ENCODE data around the gene SPINK8. TPM values are rescaled to one million over a fixed set of nuclear protein-coding genes. Genes with fewer than 3 reads are reported as not detected.
"Not testable (repeated sequence)": the region's sequence is repeated elsewhere in the genome, so short reads cannot be mapped to it uniquely, and the experiment has no call there.

The SPINK8 gene
- total RNA-seq, 6 experiments from 2014 or later = not detected

GRCh38 chr3:48334605-48335004 is 1.1 kb upstream of the SPINK8 start:
- no peaks in the 10 kb centered on the region for H3K36me3 ChIP-seq
- no peak overlapping the region for H3K27ac ChIP-seq
- intact Hi-C loops (cut with DNase I) = no loop called here
- H3K4me1 ChIP-seq = no peaks in the 10 kb centered on the region
- H3K9me3 ChIP-seq = no peaks in the 10 kb centered on the region
- 58% methylated on average over 3 of the region's 3 CpGs for WGBS (ENCODE audit: insufficient coverage, low coverage, low lambda C conversion rate, missing lambda C conversion rate)
- TF ChIP-seq CTCF (IDR thresholded peaks at IDR 0.05) (no peak), POLR2A (IDR thresholded peaks at IDR 0.05) (no peak)
- ATAC-seq (no peak), DNase-seq (no peak)
- H3K27me3 ChIP-seq = no peaks in the 10 kb centered on the region
- H3K4me3 ChIP-seq = no peak overlapping the region

- DNase-seq; H3K9me3 ChIP-seq; H3K4me1 ChIP-seq; H3K27me3 ChIP-seq; ATAC-seq; H3K27ac ChIP-seq; H3K4me3 ChIP-seq; intact Hi-C loops (cut with DNase I); H3K36me3 ChIP-seq: not testable (repeated sequence)
- 74% methylated on average over 7 of the region's 10 CpGs for WGBS (ENCODE audit: insufficient coverage, low coverage, low lambda C conversion rate, missing lambda C conversion rate)
Measured at GRCh38 chr3:48331706-48332435, 1.6 kb downstream of the SPINK8 start.

- WGBS (ENCODE audit: insufficient coverage, low coverage, low lambda C conversion rate, missing lambda C conversion rate) = 38% methylated on average over 2 of the region's 2 CpGs
- H3K4me1 ChIP-seq = no peaks in the 10 kb centered on the region
- ATAC-seq (no peak), DNase-seq (no peak)
- no peaks in the 10 kb centered on the region for H3K9me3 ChIP-seq
- no peak overlapping the region for H3K27ac ChIP-seq
- H3K36me3 ChIP-seq = no peaks in the 10 kb centered on the region
- no peak overlapping the region for H3K4me3 ChIP-seq
- H3K27me3 ChIP-seq = no peaks in the 10 kb centered on the region
- intact Hi-C loops (cut with DNase I) = no loop called here
- TF ChIP-seq POLR2A (IDR thresholded peaks at IDR 0.05) = no peak
- TF ChIP-seq CTCF (IDR thresholded peaks at IDR 0.05) = no peak
Measured at GRCh38 chr3:48320996-48321395, 12.5 kb downstream of the SPINK8 start.

- no peaks in the 10 kb centered on the region for H3K9me3 ChIP-seq
- 30% methylated on average over 2 of the region's 2 CpGs for WGBS (ENCODE audit: insufficient coverage, low coverage, low lambda C conversion rate, missing lambda C conversion rate)
- H3K27me3 ChIP-seq = no peaks in the 10 kb centered on the region
- TF ChIP-seq POLR2A (IDR thresholded peaks at IDR 0.05) (no peak), CTCF (IDR thresholded peaks at IDR 0.05) (no peak)
- H3K36me3 ChIP-seq = no peaks in the 10 kb centered on the region
- H3K4me3 ChIP-seq = no peak overlapping the region
- ATAC-seq (no peak), DNase-seq (no peak)
- no peak overlapping the region for H3K27ac ChIP-seq
- intact Hi-C loops (cut with DNase I) = no loop called here
- H3K4me1 ChIP-seq = no peaks in the 10 kb centered on the region
Measured at GRCh38 chr3:48318713-48319468, 14.6 kb downstream of the SPINK8 start.

- Histone ChIP-seq H3K4me3 (no peak overlapping the region), H3K27ac (no peak overlapping the region), H3K27me3 (no peaks in the 10 kb centered on the region), H3K4me1 (no peaks in the 10 kb centered on the region), H3K36me3 (no peaks in the 10 kb centered on the region), H3K9me3 (no peaks in the 10 kb centered on the region)
- TF ChIP-seq CTCF (IDR thresholded peaks at IDR 0.05) = no peak
- TF ChIP-seq POLR2A (IDR thresholded peaks at IDR 0.05) = no peak
- intact Hi-C loops (cut with DNase I) = no loop called here
- no peak for ATAC-seq
- DNase-seq = no peak
Measured at GRCh38 chr3:48314542-48314941, 18.9 kb downstream of the SPINK8 start.

All from right lobe of liver (tissue), 6 donors.